Breast epithelium (tissue), 3 donors: ENCODE results near the gene GPR183.

Experiments
- POLR2A ChIP-seq: fragments of 450-650 bp; IDR thresholded peaks from one replicate; pipeline ENCODE4 v1.6.1; 2016; ENCODE audit warnings: antibody characterized with exemption, mild to moderate bottlenecking, moderate library complexity
- POLR2AphosphoS5 ChIP-seq, 3 donors: sonication (generic); formaldehyde crosslinking; IDR thresholded peaks; one replicate each; pipeline ENCODE4 v1.6.1; 2017; ENCODE audit warnings: antibody characterized with exemption in 3 of 3
- TF ChIP-seq, protein P1 (sequence below), 3 donors: fragments of 450-650 bp; IDR thresholded peaks; one replicate each; pipeline ENCODE4 v1.5.1; 2016 to 2017; ENCODE audit warnings: antibody characterized with exemption in 3 of 3, mild to moderate bottlenecking in 3 of 3, moderate library complexity in 3 of 3

DNA sequence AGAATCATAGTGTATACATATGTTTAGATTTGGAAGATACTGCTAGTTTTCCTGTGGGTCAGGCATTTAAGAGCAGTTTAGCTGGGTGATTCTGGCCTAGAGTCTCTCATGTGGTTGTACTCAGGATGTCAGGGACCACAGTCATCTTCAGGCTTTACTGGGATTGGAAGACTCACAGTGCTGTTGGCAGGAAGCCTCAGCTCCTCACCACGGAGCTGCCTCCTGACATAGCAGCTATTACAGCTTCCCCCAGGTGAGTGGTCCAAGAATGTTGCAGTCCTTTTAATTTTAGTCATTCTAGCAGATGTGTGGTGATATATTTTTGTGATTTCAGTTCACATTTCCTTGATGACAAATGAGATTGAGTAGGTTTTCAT, 32.1 kb downstream of the GPR183 start:
- TF ChIP-seq, protein P1, sequence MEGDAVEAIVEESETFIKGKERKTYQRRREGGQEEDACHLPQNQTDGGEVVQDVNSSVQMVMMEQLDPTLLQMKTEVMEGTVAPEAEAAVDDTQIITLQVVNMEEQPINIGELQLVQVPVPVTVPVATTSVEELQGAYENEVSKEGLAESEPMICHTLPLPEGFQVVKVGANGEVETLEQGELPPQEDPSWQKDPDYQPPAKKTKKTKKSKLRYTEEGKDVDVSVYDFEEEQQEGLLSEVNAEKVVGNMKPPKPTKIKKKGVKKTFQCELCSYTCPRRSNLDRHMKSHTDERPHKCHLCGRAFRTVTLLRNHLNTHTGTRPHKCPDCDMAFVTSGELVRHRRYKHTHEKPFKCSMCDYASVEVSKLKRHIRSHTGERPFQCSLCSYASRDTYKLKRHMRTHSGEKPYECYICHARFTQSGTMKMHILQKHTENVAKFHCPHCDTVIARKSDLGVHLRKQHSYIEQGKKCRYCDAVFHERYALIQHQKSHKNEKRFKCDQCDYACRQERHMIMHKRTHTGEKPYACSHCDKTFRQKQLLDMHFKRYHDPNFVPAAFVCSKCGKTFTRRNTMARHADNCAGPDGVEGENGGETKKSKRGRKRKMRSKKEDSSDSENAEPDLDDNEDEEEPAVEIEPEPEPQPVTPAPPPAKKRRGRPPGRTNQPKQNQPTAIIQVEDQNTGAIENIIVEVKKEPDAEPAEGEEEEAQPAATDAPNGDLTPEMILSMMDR (IDR thresholded peaks at IDR 0.05) = no peak
- TF ChIP-seq POLR2A = no peak
- TF ChIP-seq POLR2AphosphoS5 (IDR thresholded peaks at IDR 0.05) = no peak
